SK-N-MC (cell line): ENCODE measurements around the gene TNS2.

ENCODE experiments used
- EZH2 ChIP-seq: fragments of 200-600 bp; sonication (generic); IDR thresholded peaks from one replicate; pipeline ENCODE4 v1.6.1; 2017; ENCODE audit warnings: antibody characterized with exemption
- FOXP2 ChIP-seq: optimal IDR thresholded peaks from 2 replicates; pipeline ENCODE3; 2011; ENCODE audit warnings: mild to moderate bottlenecking, moderate library complexity; ENCODE audit not compliant: insufficient read depth; ENCODE audit errors: extremely low read length, control extremely low read depth
- POLR2AphosphoS5 ChIP-seq: IDR thresholded peaks from 2 replicates; pipeline ENCODE4 v1.6.1; 2012; ENCODE audit warnings: mild to moderate bottlenecking, low read depth, low read length, borderline replicate concordance

GRCh38 chr12:53060064-53060720 is 10.3 kb downstream of the TNS2 start:
- TF ChIP-seq POLR2AphosphoS5 = no peak
- TF ChIP-seq EZH2 = no peak
- TF ChIP-seq FOXP2 = no peak
